Stimulated activated CD8-positive, alpha-beta memory T cell treated with anti-CD3 and anti-CD28 coated beads, Interleukin-2, amount 100 ng/mL, for 48 hours (primary cell): ENCODE results near the gene LUM.

Experiments used
- DNase-seq, 2 donors: peaks; one replicate each; pipeline ENCODE4 v3.0.0-alpha.2; 2020; ENCODE audit warnings: low read depth in 2 of 2

The LUM gene

GRCh38 chr12:91111366-91112325 lies at the start of gene LUM:
Gene LUM (minus strand): TSS chr12:91111494. CDS start chr12:91108979, 2,515 bp downstream.
- no peak for DNase-seq

GRCh38 chr12:91161009-91161408 lies 49.7 kb upstream of the LUM start:
- no peak for DNase-seq

- DNase-seq: no peak
These were observed 44.7 kb upstream of the LUM start for GRCh38 chr12:91155990-91156389.

- no peak for DNase-seq
These were observed 42.8 kb upstream of the LUM start for GRCh38 chr12:91154131-91154530.

- no peak for DNase-seq
These were observed 32.8 kb upstream of the LUM start for GRCh38 chr12:91144053-91144452.

GRCh38 chr12:91143206-91143605 lies 31.9 kb upstream of the LUM start:
- DNase-seq: no peak

GRCh38 chr12:91142221-91142631 lies 30.9 kb upstream of the LUM start:
- no peak for DNase-seq

GRCh38 chr12:91140026-91140931 lies 29.0 kb upstream of the LUM start:
- DNase-seq: no peak

- DNase-seq: no peak
These were observed 28.0 kb upstream of the LUM start for GRCh38 chr12:91139286-91139685.

GRCh38 chr12:91138337-91138920 lies 27.1 kb upstream of the LUM start:
- no peak for DNase-seq

- no peak for DNase-seq
These were observed 22.6 kb upstream of the LUM start for GRCh38 chr12:91133871-91134270.

- DNase-seq: no peak
These were observed 18.5 kb upstream of the LUM start for GRCh38 chr12:91129662-91130362.

GRCh38 chr12:91127751-91128150 lies 16.5 kb upstream of the LUM start:
- DNase-seq: no peak

- DNase-seq: no peak
These were observed 16.0 kb upstream of the LUM start for GRCh38 chr12:91127306-91127705.

GRCh38 chr12:91126516-91126915 lies 15.2 kb upstream of the LUM start:
- DNase-seq: no peak

GRCh38 chr12:91123236-91123916 lies 12.1 kb upstream of the LUM start:
- DNase-seq: no peak

- no peak for DNase-seq
These were observed 9.5 kb upstream of the LUM start for GRCh38 chr12:91120781-91121180.

GRCh38 chr12:91119089-91119488 lies 7.8 kb upstream of the LUM start:
- no peak for DNase-seq

GRCh38 chr12:91113621-91114020 lies 2.3 kb upstream of the LUM start:
- no peak for DNase-seq

- no peak for DNase-seq
These were observed 876 bp downstream of the LUM start for GRCh38 chr12:91110311-91110924.
